Measurements from ENCODE around the gene GJA5.

GJA5 gene

GRCh38 chr1:147729315-147729714, 31.1 kb downstream of the GJA5 start:
- no peak for DNase-seq (ENCODE audit: low spot score)

GRCh38 chr1:147726168-147726567, 34.2 kb downstream of the GJA5 start:
- no peak for FAIRE-seq
- DNase-seq (ENCODE audit: low spot score): no peak

More at GRCh38 chr1:147729315-147729714, 31.1 kb downstream of the GJA5 start:
- FAIRE-seq: no peak

- DNase-seq (ENCODE audit: low spot score) (no peak), FAIRE-seq (no peak)
Measured at GRCh38 chr1:147725685-147726084, 34.7 kb downstream of the GJA5 start.

- peak; percentile 31 for DNase-seq (ENCODE audit: low spot score)
- FAIRE-seq: no peak
Measured at GRCh38 chr1:147723691-147724323, 36.6 kb downstream of the GJA5 start.

- DNase-seq (ENCODE audit: low spot score): no peak
- FAIRE-seq: no peak
Measured at GRCh38 chr1:147722124-147722523, 38.3 kb downstream of the GJA5 start.

- DNase-seq (ENCODE audit: low spot score) (no peak), FAIRE-seq (no peak)
Measured at GRCh38 chr1:147721716-147722115, 38.7 kb downstream of the GJA5 start.

GRCh38 chr1:147720557-147720956, 39.8 kb downstream of the GJA5 start:
- no peak for DNase-seq (ENCODE audit: low spot score)

GRCh38 chr1:147719711-147720225, 40.6 kb downstream of the GJA5 start:
- no peak for FAIRE-seq

More at GRCh38 chr1:147720557-147720956, 39.8 kb downstream of the GJA5 start:
- FAIRE-seq: no peak

GRCh38 chr1:147719029-147719698, 41.2 kb downstream of the GJA5 start:
- peak; percentile 42 for FAIRE-seq
- DNase-seq (ENCODE audit: low spot score): no peak

More at GRCh38 chr1:147719711-147720225, 40.6 kb downstream of the GJA5 start:
- DNase-seq (ENCODE audit: low spot score): no peak

- FAIRE-seq (no peak), DNase-seq (ENCODE audit: low spot score) (no peak)
Measured at GRCh38 chr1:147717706-147718097, 42.7 kb downstream of the GJA5 start.

- DNase-seq (ENCODE audit: low spot score): peak; percentile 65
- no peak for FAIRE-seq
Measured at GRCh38 chr1:147717051-147717705, 43.2 kb downstream of the GJA5 start.

- FAIRE-seq: no peak
- DNase-seq (ENCODE audit: low spot score): no peak
Measured at GRCh38 chr1:147712605-147713004, 47.8 kb downstream of the GJA5 start.
